H1 (cell line): Measurements from ENCODE around the gene SLC25A47. TPM values are rescaled to one million over a fixed set of nuclear protein-coding genes. Genes with fewer than 3 reads are reported as not detected.

Source experiments
- FOSL1 ChIP-seq: IDR thresholded peaks from 2 replicates; pipeline ENCODE4 v1.6.1; 2011; ENCODE audit warnings: mild to moderate bottlenecking, low read depth, low read length, moderate library complexity; ENCODE audit not compliant: insufficient read depth
- NRF1 ChIP-seq: IDR thresholded peaks from 2 replicates; pipeline ENCODE4 v1.6.1; 2011; ENCODE audit warnings: mild to moderate bottlenecking, low read depth, low read length, improper control_type of control experiment
- polyA plus RNA-seq, 7 experiments: library from polyadenylated mRNA; depleted of rRNA in 3 of 7; stranded (reverse) in 5 of 7; unstranded in 2 of 7; fragments of >200 nt in 5 of 7; fragments of 200-250 nt in 2 of 7; gene quantifications; 1 replicate in 5 of 7; 2 replicates in 1 of 7; 4 replicates in 1 of 7; pipeline versions ENCODE4 v1.2.1 to v1.2.3, GENCODE V29; 2011 to 2013; ENCODE audit warnings: missing spikeins in 2 of 7, mixed read lengths in 2 of 7
- total RNA-seq: library from RNA; stranded (reverse); fragmentation: NEBNext Ultra II Directional; extraction: Animal tissue kit (Norgen Biotek cat#: 25700); gene quantifications from 2 replicates; pipeline ENCODE4 v1.2.1, GENCODE V29; 2021

The SLC25A47 gene
- total and polyA plus RNA-seq, 2 of the 8 experiments (the other 6 are each of a cell fraction or from before 2014, with no cell fraction given) = not detected

- no peak for TF ChIP-seq FOSL1
- no peak for TF ChIP-seq NRF1
- TF ChIP-seq, all 59 proteins: peak for 0
Measured at GRCh38 chr14:100297320-100298300, 25.5 kb upstream of the SLC25A47 start (continued).
